ENCODE measurements around the gene DLEC1.

GRCh38 chr3:38011111-38011510 lies 27.9 kb upstream of the DLEC1 start:
- TF ChIP-seq TAF1 (IDR thresholded peaks at IDR 0.05; ENCODE audit: borderline replicate concordance, insufficient read depth, low read length) (no peak), POLR2AphosphoS5 (IDR thresholded peaks at IDR 0.05; ENCODE audit: low read depth, low read length) (no peak), REST (IDR thresholded peaks at IDR 0.05; ENCODE audit: insufficient read depth in 1 of 2, low read depth in 2 of 2, low read length in 2 of 2) (no peak)

All from PFSK-1 (cell line).